ENCODE results near the gene LIPT1. TPM values are rescaled to one million over a fixed set of nuclear protein-coding genes. Genes with fewer than 3 reads are reported as not detected.
"Not testable (repeated sequence)": the region's sequence is repeated elsewhere in the genome, so short reads cannot be mapped to it uniquely, and the experiment has no call there.

The LIPT1 gene
- total and polyA plus RNA-seq, 4 donors: 2.3 to 4.8 (median 3.5) TPM

DNA sequence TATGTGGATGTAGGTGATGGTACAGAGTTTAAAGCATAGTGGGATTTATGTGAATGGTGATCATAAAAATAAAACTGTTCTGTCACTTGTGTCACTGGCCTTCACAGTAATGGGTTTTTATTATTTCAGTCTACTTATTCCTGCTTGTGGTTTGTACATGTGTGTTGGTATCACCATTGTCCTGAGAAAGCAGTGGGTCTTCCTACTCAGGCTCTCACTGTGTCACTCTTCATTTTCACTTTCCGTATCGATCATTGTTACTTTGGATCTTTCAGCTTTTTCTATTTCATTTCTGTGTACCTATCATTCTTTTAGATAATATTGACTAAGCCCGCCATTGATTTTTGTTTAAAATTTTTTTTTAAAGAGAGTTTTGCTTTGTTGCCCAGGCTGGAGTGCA is 33.6 kb downstream of the LIPT1 start (continued):
- TF ChIP-seq, protein P1, sequence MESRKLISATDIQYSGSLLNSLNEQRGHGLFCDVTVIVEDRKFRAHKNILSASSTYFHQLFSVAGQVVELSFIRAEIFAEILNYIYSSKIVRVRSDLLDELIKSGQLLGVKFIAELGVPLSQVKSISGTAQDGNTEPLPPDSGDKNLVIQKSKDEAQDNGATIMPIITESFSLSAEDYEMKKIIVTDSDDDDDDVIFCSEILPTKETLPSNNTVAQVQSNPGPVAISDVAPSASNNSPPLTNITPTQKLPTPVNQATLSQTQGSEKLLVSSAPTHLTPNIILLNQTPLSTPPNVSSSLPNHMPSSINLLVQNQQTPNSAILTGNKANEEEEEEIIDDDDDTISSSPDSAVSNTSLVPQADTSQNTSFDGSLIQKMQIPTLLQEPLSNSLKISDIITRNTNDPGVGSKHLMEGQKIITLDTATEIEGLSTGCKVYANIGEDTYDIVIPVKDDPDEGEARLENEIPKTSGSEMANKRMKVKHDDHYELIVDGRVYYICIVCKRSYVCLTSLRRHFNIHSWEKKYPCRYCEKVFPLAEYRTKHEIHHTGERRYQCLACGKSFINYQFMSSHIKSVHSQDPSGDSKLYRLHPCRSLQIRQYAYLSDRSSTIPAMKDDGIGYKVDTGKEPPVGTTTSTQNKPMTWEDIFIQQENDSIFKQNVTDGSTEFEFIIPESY (IDR thresholded peaks at IDR 0.05): no peak
- no peak for TF ChIP-seq GABPA (IDR thresholded peaks at IDR 0.05 in 1 of 2, conservative IDR thresholded peaks at IDR 0.05 in 1 of 2)

DNA sequence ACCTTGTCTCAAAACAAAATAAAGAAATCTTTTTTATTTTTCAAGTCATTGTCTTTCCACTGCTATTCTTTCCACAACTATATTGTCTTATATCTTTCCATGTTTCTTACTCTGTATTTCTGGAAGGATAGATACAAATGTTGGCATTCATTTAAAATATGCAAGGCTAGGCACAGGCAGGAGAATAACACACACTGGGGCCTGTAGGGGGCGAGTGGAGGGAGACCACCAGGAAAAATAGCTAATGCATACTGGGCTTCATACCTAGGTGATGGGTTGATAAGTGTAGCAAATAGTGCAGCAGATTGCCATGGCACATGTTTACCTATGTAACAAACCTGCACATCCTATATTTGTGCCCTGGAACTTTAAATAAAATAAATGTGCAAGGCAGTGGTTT is 35.8 kb downstream of the LIPT1 start:
- H3K27ac ChIP-seq (ENCODE audit: low read depth in 1 of 2, low read length in 2 of 2): no peak overlapping the region
- no peaks in the 10 kb centered on the region for H3K27me3 ChIP-seq (ENCODE audit: control insufficient read depth in 4 of 4, insufficient read depth in 4 of 4, low read length in 3 of 4)
- DNase-seq (ENCODE audit: low spot score): no peak
- TF ChIP-seq, protein P1 (IDR thresholded peaks at IDR 0.05): no peak
- no peak overlapping the region for H3K4me3 ChIP-seq (ENCODE audit: low read depth in 1 of 3, low read length in 3 of 3)
- peaks cover 1 to 32% (median 11%) of the 10 kb centered on the region in 4 donors for H3K36me3 ChIP-seq (ENCODE audit: control insufficient read depth in 4 of 4, insufficient read depth in 3 of 4, low read depth in 1 of 4, low read length in 3 of 4)
- H3K9me3 ChIP-seq (ENCODE audit: control insufficient read depth in 4 of 4, low read length in 3 of 4): no peaks in the 10 kb centered on the region
- H3K4me1 ChIP-seq (ENCODE audit: control insufficient read depth in 4 of 4, insufficient read depth in 4 of 4, low read length in 3 of 4): no peaks in the 10 kb centered on the region
- H3K9ac ChIP-seq (ENCODE audit: low read depth in 1 of 2, low read length in 2 of 2): no peak overlapping the region
- 91% methylated on average over 1 of the region's 1 CpG for WGBS

DNA sequence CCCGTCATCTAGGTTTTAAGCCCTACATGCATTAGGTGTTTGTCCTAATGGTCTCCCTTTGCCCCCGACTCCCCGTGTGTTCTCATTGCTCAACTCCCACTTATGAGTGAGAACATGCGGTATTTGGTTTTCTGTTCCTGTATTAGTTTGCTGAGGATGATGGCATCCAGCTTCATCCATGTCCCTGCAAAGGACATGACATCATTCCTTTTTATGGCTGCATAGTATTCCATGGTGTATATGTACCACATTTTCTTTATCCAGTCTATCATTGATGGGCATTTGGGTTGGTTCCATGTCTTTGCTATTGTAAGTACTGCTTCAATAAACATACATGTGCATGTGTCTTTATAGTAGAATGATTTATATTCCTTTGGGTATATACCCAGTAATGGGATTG is 37.6 kb downstream of the LIPT1 start:
- peaks cover 5 to 43% (median 23%) of the 10 kb centered on the region in 4 donors for H3K36me3 ChIP-seq (ENCODE audit: control insufficient read depth in 4 of 4, insufficient read depth in 3 of 4, low read depth in 1 of 4, low read length in 3 of 4)
- H3K27me3 ChIP-seq (ENCODE audit: control insufficient read depth in 4 of 4, insufficient read depth in 4 of 4, low read length in 3 of 4); H3K9me3 ChIP-seq (ENCODE audit: control insufficient read depth in 4 of 4, low read length in 3 of 4); H3K27ac ChIP-seq (ENCODE audit: low read depth in 1 of 2, low read length in 2 of 2); H3K4me3 ChIP-seq (ENCODE audit: low read depth in 1 of 3, low read length in 3 of 3); H3K4me1 ChIP-seq (ENCODE audit: control insufficient read depth in 4 of 4, insufficient read depth in 4 of 4, low read length in 3 of 4); DNase-seq (ENCODE audit: low spot score); H3K9ac ChIP-seq (ENCODE audit: low read depth in 1 of 2, low read length in 2 of 2): not testable (repeated sequence)
- WGBS: 98% methylated on average over 4 of the region's 4 CpGs

DNA sequence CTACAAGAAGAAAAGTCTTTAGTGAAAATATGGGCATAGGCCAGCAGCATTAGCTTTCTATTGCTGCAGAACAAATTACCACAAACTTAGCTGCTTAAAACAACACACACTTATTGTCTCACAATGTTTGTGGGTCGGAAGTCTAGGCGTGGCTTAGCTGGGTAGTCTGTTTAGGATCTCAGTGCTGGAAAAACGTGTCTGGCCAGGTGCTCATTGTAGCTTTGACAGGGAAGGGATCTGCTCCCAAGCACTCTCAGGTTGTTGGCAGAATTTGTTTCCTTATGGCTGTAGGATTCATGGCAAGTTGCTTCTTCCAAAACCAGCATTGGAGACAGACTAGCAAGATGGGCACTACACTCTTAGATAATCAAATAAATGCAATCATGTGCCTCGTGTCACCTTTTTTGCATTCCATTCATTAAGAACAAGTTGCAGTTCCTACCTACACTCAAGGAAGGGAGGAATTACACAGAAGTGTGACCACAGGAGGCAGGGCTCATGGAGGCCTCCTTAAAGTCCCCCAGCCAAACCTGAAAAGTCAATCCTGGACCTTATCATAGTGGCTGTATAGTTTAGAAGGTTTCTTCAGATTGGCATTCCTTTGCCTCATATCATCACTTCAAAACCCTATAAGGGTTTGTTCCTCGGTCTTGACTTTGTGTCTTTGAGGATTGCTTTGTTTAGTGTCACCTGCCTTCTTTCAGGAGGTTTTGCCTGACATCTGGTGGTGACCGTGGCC is 43.5 kb downstream of the LIPT1 start:
- H3K36me3 ChIP-seq (ENCODE audit: control insufficient read depth in 4 of 4, insufficient read depth in 3 of 4, low read depth in 1 of 4, low read length in 3 of 4): peaks cover 5 to 30% (median 19%) of the 10 kb centered on the region in 4 donors

More for the DNA sequence above, 43.5 kb downstream of the LIPT1 start:
- DNase-seq (ENCODE audit: low spot score): no peak
- WGBS: 92% methylated on average over 6 of the region's 6 CpGs
- H3K9me3 ChIP-seq (ENCODE audit: control insufficient read depth in 4 of 4, low read length in 3 of 4): no peaks in the 10 kb centered on the region
- no peak overlapping the region for H3K9ac ChIP-seq (ENCODE audit: low read depth in 1 of 2, low read length in 2 of 2)
- TF ChIP-seq JUND (IDR thresholded peaks at IDR 0.05) (no peak), SP1 (IDR thresholded peaks at IDR 0.05) (no peak), FOXA1 (IDR thresholded peaks at IDR 0.05) (no peak), YY1 (IDR thresholded peaks at IDR 0.05) (no peak), RAD21 (IDR thresholded peaks at IDR 0.05) (no peak)
- TF ChIP-seq, protein P2, sequence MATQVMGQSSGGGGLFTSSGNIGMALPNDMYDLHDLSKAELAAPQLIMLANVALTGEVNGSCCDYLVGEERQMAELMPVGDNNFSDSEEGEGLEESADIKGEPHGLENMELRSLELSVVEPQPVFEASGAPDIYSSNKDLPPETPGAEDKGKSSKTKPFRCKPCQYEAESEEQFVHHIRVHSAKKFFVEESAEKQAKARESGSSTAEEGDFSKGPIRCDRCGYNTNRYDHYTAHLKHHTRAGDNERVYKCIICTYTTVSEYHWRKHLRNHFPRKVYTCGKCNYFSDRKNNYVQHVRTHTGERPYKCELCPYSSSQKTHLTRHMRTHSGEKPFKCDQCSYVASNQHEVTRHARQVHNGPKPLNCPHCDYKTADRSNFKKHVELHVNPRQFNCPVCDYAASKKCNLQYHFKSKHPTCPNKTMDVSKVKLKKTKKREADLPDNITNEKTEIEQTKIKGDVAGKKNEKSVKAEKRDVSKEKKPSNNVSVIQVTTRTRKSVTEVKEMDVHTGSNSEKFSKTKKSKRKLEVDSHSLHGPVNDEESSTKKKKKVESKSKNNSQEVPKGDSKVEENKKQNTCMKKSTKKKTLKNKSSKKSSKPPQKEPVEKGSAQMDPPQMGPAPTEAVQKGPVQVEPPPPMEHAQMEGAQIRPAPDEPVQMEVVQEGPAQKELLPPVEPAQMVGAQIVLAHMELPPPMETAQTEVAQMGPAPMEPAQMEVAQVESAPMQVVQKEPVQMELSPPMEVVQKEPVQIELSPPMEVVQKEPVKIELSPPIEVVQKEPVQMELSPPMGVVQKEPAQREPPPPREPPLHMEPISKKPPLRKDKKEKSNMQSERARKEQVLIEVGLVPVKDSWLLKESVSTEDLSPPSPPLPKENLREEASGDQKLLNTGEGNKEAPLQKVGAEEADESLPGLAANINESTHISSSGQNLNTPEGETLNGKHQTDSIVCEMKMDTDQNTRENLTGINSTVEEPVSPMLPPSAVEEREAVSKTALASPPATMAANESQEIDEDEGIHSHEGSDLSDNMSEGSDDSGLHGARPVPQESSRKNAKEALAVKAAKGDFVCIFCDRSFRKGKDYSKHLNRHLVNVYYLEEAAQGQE (IDR thresholded peaks at IDR 0.05): no peak
- no peak overlapping the region for H3K27ac ChIP-seq (ENCODE audit: low read depth in 1 of 2, low read length in 2 of 2)
- H3K27me3 ChIP-seq (ENCODE audit: control insufficient read depth in 4 of 4, insufficient read depth in 4 of 4, low read length in 3 of 4): no peaks in the 10 kb centered on the region
- H3K4me3 ChIP-seq (ENCODE audit: low read depth in 1 of 3, low read length in 3 of 3): no peak overlapping the region
- no peaks in the 10 kb centered on the region for H3K4me1 ChIP-seq (ENCODE audit: control insufficient read depth in 4 of 4, insufficient read depth in 4 of 4, low read length in 3 of 4)

All from liver (tissue), 9 donors.